NOMO-1 treated with dmso at 0.1 percent for 144 hours (cell line): ENCODE measurements around the gene ACO1.
"Not testable (repeated sequence)": the region's sequence is repeated elsewhere in the genome, so short reads cannot be mapped to it uniquely, and the experiment has no call there.

Source experiments
- DNase-seq: peaks from one replicate; lab custom pipeline; 2025; ENCODE audit not compliant: unreplicated experiment; lab: John Stamatoyannopoulos, UW

ACO1 gene

DNA sequence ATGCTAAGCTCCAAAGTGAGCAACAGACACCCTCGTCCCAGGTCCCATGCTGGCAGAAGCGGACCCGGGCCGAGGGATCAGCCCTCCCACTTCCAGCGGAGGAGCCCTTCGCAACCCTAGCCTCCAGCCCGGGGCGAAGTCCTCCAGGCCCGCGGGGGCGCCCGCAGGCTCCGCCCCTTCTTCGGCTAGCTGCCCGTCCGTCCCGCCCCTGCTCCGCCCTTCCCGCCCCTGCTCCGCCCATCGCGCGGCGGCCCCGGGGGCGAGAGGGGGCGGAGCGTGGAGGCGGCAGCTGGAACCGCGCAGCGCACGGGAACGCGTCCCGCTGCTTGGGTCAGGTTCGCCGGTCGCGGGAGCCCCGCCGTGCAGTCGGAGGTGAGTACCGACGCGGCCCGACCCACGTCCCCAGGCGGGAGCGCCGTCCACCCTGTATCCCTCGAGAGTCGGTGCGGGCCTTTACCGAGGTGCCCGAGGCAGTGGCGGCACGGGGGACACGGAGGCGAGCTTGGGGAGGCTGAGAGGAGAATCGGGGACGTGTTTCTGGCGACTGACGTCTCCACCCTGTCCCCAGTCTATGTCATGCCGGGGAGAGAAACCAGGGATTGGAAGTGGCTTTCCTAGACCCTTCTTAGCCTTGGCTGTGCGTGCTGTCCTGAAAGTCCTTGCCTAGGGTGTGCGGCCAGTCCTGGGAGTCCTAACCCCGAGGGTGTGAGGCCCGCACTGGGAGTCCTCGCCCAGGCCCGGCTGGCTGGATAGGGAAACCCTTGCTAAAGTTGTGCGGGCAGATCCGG, at the start of gene ACO1:
Gene ACO1, plus strand, starts transcription at position 280 of the 788 bp plus-strand sequence. CDS start 20,864 bp downstream, outside the sequence.
- peak; percentile 68 for DNase-seq

GRCh38 chr9:32334916-32335895, 49.2 kb upstream of the ACO1 start:
- no peak for DNase-seq

DNA sequence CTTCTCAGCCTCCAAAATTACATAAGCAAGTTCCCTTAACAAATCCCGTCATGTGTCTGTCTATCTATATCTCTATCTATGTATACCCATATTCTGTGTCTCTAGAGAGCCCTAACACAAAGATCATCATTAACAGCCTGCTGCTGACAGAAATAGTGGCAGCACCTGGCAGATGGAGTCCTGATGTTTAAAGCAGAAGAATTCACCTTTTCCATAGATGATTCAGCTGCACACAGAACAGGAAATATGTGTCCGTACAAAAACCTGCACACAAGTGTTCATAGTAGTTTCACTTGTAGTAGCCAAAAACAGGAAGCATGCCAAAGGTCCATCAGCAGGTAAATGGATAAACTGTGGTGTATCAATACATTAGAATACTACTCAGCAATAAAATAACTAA, 45.0 kb upstream of the ACO1 start:
- no peak for DNase-seq

- no peak for DNase-seq
Measured at GRCh38 chr9:32340361-32340760, 44.1 kb upstream of the ACO1 start.

DNA sequence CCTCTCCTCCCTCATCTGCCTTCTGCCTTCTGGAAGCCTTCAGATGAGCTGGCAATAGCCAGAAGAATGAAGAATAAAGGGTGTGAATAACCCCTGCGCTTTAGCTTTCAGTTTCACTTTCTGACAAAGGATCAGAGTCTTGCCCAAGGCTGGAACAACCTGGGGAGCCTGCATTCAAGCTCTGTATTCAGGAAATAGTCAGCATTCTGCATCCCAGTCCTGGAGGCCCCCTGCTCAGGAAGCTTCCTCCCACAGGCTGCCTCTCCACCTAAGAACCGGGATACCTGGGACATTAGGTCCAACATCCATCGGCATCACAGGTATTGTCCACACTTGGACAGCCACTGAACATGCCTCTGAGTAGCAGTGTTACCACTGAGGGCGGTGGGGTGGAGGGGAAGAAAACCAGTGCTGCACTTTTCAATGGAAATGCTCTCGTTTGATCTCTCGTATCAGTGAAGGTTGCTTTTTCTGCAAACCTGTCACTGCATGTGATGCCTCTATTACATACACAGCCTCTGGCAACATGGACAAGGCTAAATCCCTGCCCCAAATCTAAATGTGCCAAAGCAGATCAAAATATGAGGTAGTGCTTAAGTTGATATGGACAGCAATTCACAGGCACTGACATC, 39.8 kb upstream of the ACO1 start:
- DNase-seq, result no peak

GRCh38 chr9:32345243-32345642, 39.2 kb upstream of the ACO1 start:
- DNase-seq, result no peak

GRCh38 chr9:32347571-32347970, 36.9 kb upstream of the ACO1 start:
- no peak for DNase-seq

- no peak for DNase-seq
Measured at GRCh38 chr9:32348106-32348695, 36.2 kb upstream of the ACO1 start.

DNA sequence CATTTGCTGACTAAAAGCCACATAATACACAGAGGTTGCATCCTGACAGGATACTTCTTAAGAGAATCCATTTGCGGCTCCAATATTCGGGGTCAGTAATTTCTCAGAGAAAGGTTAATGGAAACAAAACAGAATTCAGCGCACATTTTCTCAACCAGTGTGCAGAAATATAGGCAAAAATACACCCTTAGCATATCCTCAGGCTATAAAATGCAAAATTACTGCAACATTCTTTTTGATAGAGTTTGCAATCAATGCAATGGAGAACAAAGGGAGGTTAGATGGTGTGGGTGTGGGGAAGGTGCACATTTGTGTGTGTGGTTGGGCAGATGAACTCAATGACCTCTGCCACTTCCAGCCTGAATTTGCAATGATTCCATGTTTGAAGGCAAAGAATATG, 35.4 kb upstream of the ACO1 start:
- DNase-seq, result no peak

- DNase-seq, result no peak
Measured at GRCh38 chr9:32350682-32351081, 33.8 kb upstream of the ACO1 start.

GRCh38 chr9:32351845-32352244, 32.6 kb upstream of the ACO1 start:
- DNase-seq, result peak; percentile 29

GRCh38 chr9:32353476-32353875, 31.0 kb upstream of the ACO1 start:
- not testable (repeated sequence) for DNase-seq

DNA sequence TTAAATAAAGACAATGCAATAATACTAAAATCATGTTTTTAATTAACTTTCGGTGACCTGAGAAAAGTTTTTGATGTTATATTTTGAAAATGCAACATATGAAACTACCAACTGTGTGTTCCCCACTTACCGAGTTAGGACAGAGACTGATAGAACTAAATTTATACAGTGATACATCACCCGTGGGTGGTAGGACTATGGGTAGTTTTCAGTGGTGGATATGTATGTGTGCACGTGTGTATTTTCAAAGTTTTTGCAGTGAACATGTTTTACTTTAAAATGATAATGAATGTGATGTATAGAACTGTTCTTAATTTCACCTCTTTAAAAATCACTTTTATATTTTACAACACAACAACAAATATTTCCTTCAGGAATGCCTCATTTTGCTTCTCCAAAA, 25.0 kb upstream of the ACO1 start:
- no peak for DNase-seq

DNA sequence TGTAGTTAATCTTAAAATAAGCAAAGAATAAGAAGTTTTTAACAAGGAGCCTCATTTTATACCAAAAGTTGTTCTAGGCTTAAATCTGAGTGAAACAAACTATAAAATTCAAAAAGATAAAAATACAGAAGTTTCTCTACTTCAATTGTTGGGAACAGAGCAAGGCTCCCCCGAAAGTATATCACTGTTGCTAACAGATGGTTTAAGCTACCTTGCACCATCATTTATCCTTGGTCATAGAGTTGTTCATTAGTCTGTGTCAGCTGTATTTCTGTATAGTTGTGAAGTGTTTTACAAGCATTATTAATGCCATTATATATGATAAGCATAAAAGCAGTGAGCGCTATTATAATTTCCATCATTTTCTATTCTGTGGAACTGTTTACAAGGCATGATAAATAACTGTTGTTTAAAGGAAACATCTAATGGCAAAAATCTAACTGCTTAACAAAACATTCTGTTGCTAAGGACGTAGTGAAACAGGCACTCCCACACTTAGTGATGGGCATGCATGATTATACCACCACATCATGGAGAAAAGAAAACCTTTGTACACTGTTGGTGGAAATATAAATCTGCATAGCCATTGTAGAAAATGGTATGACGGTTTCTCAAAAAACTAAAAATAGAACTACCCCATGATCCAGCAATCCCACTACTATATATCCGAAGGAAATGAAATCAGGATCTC, 23.3 kb upstream of the ACO1 start:
- DNase-seq, result no peak

GRCh38 chr9:32371279-32371678, 13.2 kb upstream of the ACO1 start:
- DNase-seq, result no peak

DNA sequence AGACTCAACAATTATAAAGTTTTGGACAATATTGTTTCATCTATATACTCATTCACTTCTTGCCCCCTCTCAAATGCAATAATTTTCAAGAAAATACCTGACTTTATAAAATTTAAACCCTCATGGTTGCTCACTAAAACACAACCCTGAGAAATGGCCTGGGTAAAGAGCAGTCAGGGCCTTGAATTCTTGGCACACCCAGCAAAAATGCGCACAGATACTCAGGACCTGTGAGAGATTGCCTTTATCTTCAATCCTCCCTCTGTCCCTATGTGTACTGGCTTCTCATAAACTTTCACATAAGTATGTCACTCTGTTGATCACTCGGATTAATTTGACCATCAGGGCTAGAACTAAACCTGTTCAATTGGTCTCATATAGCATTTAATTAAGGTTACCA, 12.8 kb upstream of the ACO1 start:
- no peak for DNase-seq

GRCh38 chr9:32376285-32376684, 8.2 kb upstream of the ACO1 start:
- DNase-seq, result no peak

DNA sequence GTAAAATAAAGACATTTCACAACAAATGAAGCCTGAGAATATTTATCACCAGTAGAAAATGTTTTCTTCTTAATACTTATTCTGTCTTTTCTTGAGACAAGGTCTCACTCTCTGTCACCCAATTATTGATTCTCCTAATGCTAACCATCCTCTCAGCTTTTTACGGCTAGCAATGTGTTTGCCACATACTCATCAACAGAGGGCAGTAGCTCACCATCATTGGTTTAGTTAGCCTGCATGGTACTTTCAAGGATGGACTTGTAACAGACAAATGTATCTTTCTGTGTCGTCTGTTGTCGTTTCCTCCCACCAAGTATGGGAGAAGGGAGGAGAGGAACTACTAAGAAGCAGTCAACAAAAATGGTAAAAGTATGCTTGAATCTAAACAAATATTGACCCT, 5.9 kb upstream of the ACO1 start:
- no peak for DNase-seq

- DNase-seq, result no peak
Measured at GRCh38 chr9:32378993-32379729, 5.3 kb upstream of the ACO1 start.

- DNase-seq, result no peak
Measured at GRCh38 chr9:32380944-32381343, 3.5 kb upstream of the ACO1 start.
